ENCODE data around the gene RPL35A. TPM values are rescaled to one million over a fixed set of nuclear protein-coding genes. Genes with fewer than 3 reads are reported as not detected.
A peak's percentile ranks its signal among the peaks of the same experiment; 100 is the strongest.
"Not testable (repeated sequence)": the region's sequence is repeated elsewhere in the genome, so short reads cannot be mapped to it uniquely, and the experiment has no call there.

Gene RPL35A
- 1,000 to 10,000 TPM in 7 of 8 experiments, 100 to 1,000 TPM in 1; 997 to 3,157 (median 2,160) TPM for total RNA-seq

DNA sequence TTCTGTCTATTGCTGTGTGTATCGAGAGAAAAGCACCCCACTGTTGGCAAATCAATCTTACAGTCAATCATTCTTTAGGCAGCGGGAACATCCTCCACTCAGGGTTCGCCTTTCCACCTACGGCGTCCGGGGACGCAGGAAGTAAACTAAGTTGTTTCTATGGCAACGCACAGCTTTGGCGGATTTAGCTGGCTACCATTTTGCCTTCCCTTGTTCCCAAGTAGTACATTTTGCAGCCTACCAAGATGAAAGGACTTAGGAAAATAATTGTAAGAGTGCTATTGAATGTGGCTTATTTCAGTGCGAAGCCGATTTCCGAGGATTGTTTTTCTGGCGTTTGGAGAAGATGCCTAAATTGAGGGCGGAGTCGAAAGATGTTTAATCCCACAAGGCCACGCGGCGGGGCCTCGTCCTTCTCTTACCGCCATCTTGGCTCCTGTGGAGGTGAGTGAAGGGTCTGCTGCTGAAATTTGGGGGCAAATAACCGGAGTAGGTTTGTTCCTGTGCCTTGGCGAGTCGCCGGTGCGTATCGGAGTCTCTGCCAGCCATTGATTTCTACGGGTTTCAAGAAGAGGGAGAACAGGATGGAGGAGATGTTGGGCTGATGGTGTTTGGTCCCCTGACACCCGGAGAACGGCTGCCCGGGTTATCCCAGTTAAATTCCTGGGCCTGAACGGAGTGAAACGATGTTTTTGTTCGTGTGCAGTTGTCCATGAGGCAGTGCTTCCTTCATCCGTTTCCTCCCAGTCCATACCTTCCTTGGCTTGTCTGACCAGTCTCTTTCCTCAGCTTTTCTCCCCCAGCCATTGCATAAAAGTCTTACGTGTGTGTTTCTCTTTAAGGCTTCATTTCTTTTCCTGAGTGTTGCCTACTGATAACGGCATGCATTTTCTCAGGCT, at the start of gene RPL35A:
Gene RPL35A, plus strand, starts transcription at position 413 of the 899 bp plus-strand sequence. CDS start 778 bp downstream, outside the sequence.
- peak; percentile 88 to 94 (median 90) for ATAC-seq (replicated peaks in 6 of 8)
- Histone ChIP-seq H3K4me1 (replicated peaks in 1 of 2) (peaks cover 12 to 22% of the 10 kb centered on the region in 2 donors), H3K27ac (peak within 1 kb of the TSS; percentile 98), H3K4me3 (peak within 1 kb of the TSS; percentile 53 to 61 (median 56))
- in situ Hi-C loops (cut with MboI; ENCODE audit: low pct_unique_long_range_greater_than_20kb in 2 of 9, low sequenced_read_pairs in 9 of 9, unreplicated experiment in 9 of 9), result no loop called here
- WGBS, 10 experiments, result 0 to 2% (median 0%) methylated on average over 1 to 28 of the region's 36 CpGs

DNA sequence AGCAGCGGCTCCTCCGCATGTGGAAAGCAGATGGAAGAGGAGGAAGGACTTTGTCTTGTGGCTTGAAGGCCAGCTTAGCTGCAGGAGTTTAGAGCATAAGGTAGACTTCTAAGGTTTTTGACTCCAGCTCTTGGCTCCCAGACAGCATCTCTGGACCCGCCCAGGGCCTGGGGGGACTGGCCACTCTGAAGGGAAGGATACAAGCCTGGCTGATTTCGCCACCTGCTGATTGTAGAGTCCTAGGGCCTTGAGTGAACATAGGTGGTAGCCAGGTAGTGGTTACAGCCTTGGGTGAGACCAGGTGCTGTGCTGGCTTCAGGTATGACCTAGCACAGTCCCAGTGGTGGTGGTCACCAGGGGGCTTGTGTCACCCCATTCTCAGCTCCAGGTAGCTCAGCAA, 48.4 kb upstream of the RPL35A start:
- Histone ChIP-seq H3K4me3 (no peak overlapping the region), H3K27ac (no peak overlapping the region), H3K4me1 (replicated peaks in 1 of 2) (no peaks in the 10 kb centered on the region)
- peak in 3 of 8 experiments; percentile 12 to 31 (median 14) for ATAC-seq (replicated peaks in 6 of 8)
- 95 to 100% (median 100%) methylated on average over 1 to 3 of the region's 4 CpGs; no CpG with 5 or more reads in 4 of the 10 experiments for WGBS, 10 experiments
- in situ Hi-C loops (cut with MboI; ENCODE audit: low pct_unique_long_range_greater_than_20kb in 2 of 9, low sequenced_read_pairs in 9 of 9, unreplicated experiment in 9 of 9), result no loop called here

DNA sequence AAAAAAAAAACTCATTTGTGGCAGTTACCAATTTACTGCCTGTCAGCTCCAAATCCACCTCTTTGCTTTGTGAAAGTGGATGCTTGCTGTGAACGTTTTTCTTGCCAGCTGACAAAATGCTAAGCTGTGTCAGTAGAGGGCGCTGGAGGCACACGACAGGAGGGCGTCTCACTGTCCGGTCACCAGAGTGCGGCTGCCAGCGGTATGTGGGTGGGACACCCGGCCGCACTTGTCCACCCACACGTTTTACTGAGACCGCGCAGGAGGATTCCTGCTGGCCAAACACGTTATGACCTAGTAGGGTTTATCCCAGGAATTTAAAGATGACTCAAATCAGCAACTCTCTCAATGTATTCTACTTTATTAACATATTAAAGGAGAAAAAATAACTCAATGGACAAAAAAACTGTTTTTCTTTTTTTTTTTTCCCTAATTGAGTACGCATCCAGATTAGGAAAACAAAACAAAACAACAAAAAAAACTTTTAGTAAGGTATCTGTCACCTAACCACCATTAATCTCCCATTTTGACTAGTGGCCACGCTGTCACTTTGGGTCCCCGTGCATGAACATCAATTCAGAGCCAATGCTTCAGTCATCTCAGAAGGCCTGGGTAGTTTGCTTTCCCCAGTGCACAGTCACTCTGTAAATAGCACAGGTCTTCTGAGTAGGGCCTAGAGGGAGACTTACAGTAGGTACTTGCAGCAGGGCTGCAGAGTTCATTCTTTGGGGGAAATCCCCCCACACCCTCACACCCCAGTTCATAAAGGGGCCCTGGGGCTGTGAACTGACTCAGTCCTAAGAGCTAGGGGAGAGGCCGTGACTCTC, 43.8 kb upstream of the RPL35A start:
- 0 to 70% (median 35%) methylated on average over 2 to 15 of the region's 17 CpGs for WGBS, 10 experiments
- in situ Hi-C loops (cut with MboI; ENCODE audit: low pct_unique_long_range_greater_than_20kb in 2 of 9, low sequenced_read_pairs in 9 of 9, unreplicated experiment in 9 of 9), result no loop called here
- Histone ChIP-seq H3K27ac (no peak overlapping the region), H3K4me3 (no peak overlapping the region), H3K4me1 (replicated peaks in 1 of 2) (no peaks in the 10 kb centered on the region)
- peak; percentile 98 to 100 (median 99) for ATAC-seq (replicated peaks in 6 of 8)

DNA sequence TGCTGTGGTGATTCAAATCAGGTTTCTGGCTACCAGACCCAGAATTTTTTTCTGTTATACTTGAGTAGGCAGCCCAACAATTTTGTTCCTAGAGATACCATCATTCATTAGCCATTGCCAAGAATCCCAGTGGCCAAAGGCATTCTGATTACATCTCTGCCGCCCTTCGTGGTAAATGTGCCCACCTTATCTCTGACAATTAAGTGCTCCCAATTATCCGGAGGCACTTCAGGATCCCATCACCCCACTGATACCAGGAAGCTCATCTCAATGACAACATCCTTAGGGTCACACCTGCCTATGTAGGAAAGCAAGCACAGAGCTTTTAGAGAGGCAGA, 43.2 kb upstream of the RPL35A start:
- Histone ChIP-seq H3K27ac (no peak overlapping the region), H3K4me3 (no peak overlapping the region), H3K4me1 (replicated peaks in 1 of 2) (no peaks in the 10 kb centered on the region)
- 20 to 100% (median 86%) methylated on average over 1 to 3 of the region's 3 CpGs; no CpG with 5 or more reads in 3 of the 10 experiments for WGBS, 10 experiments
- in situ Hi-C loops (cut with MboI; ENCODE audit: low pct_unique_long_range_greater_than_20kb in 2 of 9, low sequenced_read_pairs in 9 of 9, unreplicated experiment in 9 of 9), result no loop called here
- no peak for ATAC-seq (replicated peaks in 6 of 8)

DNA sequence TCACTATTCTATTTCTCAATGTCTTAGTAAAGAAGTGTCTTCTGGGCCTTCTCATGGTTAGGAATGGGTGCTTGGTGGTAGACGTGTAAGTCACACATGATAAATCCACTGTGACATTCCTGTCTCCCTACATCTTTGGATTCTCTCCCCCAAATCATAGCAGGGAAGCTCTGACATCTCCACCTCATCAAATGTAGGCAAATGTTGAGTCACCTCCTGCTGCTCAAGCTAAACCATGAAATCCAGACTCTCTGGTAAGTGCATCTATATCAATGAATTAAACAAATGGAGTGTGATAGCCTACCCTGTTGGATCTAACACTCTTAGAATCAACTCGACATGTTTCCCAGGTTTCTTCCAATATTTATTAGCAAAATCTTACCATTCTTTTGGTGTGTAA, 42.8 kb upstream of the RPL35A start:
- in situ Hi-C loops (cut with MboI; ENCODE audit: low pct_unique_long_range_greater_than_20kb in 2 of 9, low sequenced_read_pairs in 9 of 9, unreplicated experiment in 9 of 9), result no loop called here
- ATAC-seq (replicated peaks in 6 of 8), result no peak
- Histone ChIP-seq H3K27ac (no peak overlapping the region), H3K4me3 (no peak overlapping the region), H3K4me1 (replicated peaks in 1 of 2) (no peaks in the 10 kb centered on the region)
- 20 to 100% (median 82%) methylated on average over 1 to 2 of the region's 2 CpGs; no CpG with 5 or more reads in 2 of the 10 experiments for whole genome bisulfite sequencing, 10 experiments

DNA sequence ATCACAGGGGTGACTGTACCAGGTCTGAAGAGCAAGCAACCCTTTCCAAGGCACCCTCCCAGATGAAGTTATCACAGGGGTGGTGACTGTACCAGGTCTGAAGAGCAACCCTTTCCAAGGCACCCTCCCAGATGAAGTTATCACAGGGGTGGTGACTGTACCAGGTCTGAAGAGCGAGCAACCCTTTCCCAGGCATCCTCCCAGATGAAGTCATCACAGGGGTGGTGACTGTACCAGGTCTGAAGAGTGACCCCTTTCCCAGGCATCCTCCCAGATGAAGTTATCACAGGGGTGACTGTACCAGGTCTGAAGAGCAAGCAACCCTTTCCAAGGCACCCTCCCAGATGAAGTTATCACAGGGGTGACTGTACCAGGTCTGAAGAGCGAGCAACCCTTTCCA, 41.4 kb upstream of the RPL35A start:
- H3K4me1 ChIP-seq (replicated peaks in 1 of 2); in situ Hi-C loops (cut with MboI; ENCODE audit: low pct_unique_long_range_greater_than_20kb in 2 of 9, low sequenced_read_pairs in 9 of 9, unreplicated experiment in 9 of 9): not testable (repeated sequence)
- 60 to 100% methylated on average over 1 to 2 of the region's 2 CpGs; no CpG with 5 or more reads in 8 of the 10 experiments for WGBS, 10 experiments

DNA sequence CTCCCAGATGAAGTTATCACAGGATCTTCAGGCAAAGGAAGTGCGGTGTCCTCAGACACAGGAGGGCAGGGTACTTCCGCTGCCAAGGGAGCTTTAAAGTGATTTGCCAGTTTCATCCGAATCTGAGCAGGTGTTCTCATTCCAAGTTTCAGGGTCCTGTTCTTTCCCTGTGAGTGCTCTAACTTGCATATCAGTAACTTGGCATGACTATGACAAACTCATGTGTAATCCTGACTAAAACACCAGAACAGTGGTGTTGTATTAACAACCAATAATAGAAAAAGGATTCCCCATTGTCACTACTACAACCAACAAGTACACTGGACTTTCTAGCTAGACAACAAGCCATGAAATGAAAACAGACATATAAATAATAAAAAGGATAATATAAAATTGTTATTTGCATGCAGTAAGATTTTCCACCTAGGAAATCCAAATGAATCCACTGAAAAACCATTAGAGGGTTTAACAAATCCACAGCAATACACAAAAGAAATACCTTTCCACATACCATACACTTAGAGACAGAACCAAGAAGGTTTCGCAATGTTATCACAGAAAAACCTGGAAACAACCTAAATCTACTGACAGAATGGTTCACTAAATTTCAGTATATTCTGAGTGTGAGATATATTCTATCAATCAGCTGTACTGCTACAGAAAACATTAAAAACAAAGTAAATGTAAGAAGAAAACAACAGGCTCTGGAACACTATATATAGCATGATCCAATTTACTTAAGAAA, 40.9 kb upstream of the RPL35A start:
- no peak for ATAC-seq (replicated peaks in 6 of 8)

More for the DNA sequence above, 41.4 kb upstream of the RPL35A start:
- not testable (repeated sequence) for H3K4me3 ChIP-seq; ATAC-seq (replicated peaks in 6 of 8); H3K27ac ChIP-seq

DNA sequence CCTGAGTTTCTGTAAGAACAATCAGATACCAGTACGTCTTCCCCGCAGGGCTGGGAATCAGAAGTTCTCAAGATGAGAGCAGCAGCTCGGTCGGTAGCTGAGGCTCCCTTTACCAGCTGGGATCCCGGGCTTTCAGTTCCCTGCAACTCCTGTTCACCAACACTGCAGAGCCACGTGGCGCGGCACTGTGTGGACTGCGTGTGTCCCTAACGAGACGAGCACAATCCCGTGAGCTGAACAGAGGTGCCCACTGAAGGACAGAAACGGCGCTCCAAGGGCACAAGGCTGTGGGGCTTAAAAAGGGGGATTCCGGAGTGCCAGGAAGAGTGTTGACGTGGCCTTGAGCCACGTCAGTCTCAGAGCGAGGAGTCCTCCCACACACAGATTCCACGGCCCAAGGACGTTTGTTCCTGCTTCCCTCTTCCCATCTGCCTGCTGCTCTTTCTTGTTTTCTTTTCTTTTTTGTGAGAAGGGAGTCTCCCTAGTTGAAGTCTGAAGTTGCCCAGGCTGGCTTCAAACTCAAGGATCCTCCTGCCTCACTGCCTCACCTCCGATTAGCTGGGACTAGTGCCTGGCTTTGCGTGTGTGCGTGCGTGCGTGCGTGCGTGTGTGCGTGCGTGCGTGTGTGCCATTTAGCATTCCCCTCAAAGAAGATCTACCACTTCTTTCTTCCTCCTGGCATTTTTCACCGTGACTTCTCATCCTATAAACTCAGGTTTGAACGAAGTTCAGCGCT, 37.1 kb upstream of the RPL35A start:
- Histone ChIP-seq H3K4me3 (no peak overlapping the region), H3K27ac (no peak overlapping the region), H3K4me1 (replicated peaks in 1 of 2) (no peaks in the 10 kb centered on the region)
- 62 to 100% (median 85%) methylated on average over 1 to 26 of the region's 33 CpGs; no CpG with 5 or more reads in 2 of the 10 experiments for WGBS, 10 experiments
- in situ Hi-C loops (cut with MboI; ENCODE audit: low pct_unique_long_range_greater_than_20kb in 2 of 9, low sequenced_read_pairs in 9 of 9, unreplicated experiment in 9 of 9), result no loop called here
- ATAC-seq (replicated peaks in 6 of 8), result no peak

More for the DNA sequence above, 40.9 kb upstream of the RPL35A start:
- Histone ChIP-seq H3K4me3 (no peak overlapping the region), H3K27ac (no peak overlapping the region), H3K4me1 (replicated peaks in 1 of 2) (no peaks in the 10 kb centered on the region)
- WGBS, 10 experiments, result 78 to 100% (median 89%) methylated on average over 1 to 4 of the region's 4 CpGs
- in situ Hi-C loops (cut with MboI; ENCODE audit: low pct_unique_long_range_greater_than_20kb in 2 of 9, low sequenced_read_pairs in 9 of 9, unreplicated experiment in 9 of 9), result no loop called here

DNA sequence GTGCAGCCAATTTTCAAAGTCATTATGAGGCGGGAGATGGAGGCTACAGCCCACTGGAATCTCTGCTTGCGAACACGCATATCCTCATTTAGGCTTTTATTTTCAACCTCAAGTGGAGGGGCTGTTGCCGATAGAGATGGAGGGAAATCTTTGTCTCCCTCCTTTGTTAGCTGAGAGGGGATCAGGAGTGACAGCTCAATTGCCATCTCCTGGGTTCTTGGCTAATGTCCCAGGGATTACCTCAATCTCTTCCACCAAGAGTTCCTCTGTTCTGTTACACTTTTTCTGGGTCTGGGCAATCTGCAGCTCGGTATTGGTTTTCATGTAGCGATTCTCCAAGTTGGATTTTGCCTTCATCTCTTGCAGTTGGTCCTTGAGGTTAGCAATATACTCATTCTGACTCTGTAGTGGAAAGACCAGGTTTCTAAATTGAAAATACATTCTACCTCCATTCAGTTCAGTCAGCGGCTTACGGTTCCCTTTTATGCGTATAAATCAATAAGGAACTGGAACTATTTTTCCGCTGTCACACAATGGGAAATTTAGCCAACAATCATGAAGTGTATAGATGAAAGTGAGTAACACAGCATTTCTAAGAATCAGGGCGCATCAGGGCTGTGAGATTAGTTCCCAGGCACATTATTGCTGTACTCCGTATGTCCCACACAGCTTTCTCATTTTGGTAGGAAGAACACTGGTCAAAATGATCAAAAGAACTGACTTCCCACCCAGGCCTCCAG, 36.2 kb upstream of the RPL35A start:
- ATAC-seq (replicated peaks in 6 of 8), result peak in 1 of 8 experiments; percentile 79
- 69 to 100% (median 88%) methylated on average over 2 to 11 of the region's 12 CpGs for WGBS, 10 experiments
- Histone ChIP-seq H3K4me1 (replicated peaks in 1 of 2) (no peaks in the 10 kb centered on the region), H3K27ac (no peak overlapping the region), H3K4me3 (no peak overlapping the region)
- in situ Hi-C loops (cut with MboI; ENCODE audit: low pct_unique_long_range_greater_than_20kb in 2 of 9, low sequenced_read_pairs in 9 of 9, unreplicated experiment in 9 of 9), result no loop called here

DNA sequence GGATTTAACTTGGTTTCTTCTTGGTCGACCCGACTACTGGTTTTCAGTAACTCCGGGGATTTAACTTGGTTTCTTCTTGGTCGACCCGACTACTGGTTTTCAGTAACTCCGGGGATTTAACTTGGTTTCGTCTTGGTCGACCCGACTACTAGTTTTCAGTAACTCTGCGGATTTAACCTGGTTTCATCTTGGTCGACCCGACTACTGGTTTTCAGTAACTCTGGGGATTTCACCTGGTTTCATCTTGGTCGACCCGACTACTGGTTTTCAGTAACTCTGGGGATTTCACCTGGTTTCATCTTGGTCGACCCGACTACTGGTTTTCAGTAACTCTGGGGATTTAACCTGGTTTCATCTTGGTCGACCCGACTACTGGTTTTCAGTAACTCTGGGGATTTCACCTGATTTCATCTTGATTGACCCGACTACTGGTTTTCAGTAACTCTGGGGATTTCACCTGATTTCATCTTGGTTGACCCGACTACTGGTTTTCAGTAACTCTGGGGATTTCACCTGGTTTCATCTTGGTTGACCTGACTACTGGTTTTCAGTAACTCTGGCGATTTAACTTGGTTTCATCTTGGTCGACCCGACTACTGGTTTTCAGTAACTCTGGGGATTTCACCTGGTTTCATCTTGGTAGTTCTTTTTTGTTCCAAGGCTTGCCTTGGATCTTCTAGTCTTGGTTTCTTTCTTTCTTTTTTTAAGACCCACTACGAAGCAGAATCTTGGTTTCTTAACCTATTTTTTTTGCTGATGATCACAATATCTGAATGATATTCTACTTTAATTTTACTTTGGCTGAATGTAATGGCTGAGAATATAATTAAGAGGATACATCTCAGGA, 28.3 kb upstream of the RPL35A start:
- H3K4me1 ChIP-seq (replicated peaks in 1 of 2); ATAC-seq (replicated peaks in 6 of 8); H3K27ac ChIP-seq; in situ Hi-C loops (cut with MboI; ENCODE audit: low pct_unique_long_range_greater_than_20kb in 2 of 9, low sequenced_read_pairs in 9 of 9, unreplicated experiment in 9 of 9); H3K4me3 ChIP-seq: not testable (repeated sequence)
- WGBS, 10 experiments, result 67 to 100% (median 91%) methylated on average over 1 to 8 of the region's 24 CpGs; no CpG with 5 or more reads in 4 of the 10 experiments

DNA sequence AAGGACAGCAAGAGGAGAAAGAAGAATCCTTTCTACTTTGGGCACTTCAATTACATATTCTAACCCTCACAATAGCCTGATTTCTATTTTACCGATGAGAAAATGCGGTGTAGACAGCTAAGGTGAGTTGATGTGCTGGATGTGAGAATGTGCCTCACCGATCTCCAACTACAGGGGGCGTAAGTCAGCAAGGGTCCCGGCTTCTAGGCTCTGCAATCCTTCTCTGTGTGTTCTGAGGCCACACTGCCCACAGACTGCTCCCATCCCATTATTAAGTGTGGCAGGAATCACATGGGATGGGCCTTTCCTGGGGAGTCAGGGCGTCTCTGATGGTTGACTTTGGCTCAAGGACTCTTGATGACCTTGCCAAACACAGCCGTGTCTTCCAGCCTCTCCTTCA, 23.6 kb upstream of the RPL35A start:
- in situ Hi-C loops (cut with MboI; ENCODE audit: low pct_unique_long_range_greater_than_20kb in 2 of 9, low sequenced_read_pairs in 9 of 9, unreplicated experiment in 9 of 9), result no loop called here
- no peaks in the 10 kb centered on the region for H3K4me1 ChIP-seq (replicated peaks in 1 of 2)
- peak in 1 of 8 experiments; percentile 41 for ATAC-seq (replicated peaks in 6 of 8)
- no peak overlapping the region for H3K27ac ChIP-seq
- 0 to 92% (median 78%) methylated on average over 1 to 7 of the region's 7 CpGs; no CpG with 5 or more reads in 1 of the 10 experiments for WGBS, 10 experiments
- no peak overlapping the region for H3K4me3 ChIP-seq

All from motor neuron (in vitro differentiated cells).